ENCODE results near the gene RPL13. TPM values are rescaled to one million over a fixed set of nuclear protein-coding genes. Genes with fewer than 3 reads are reported as not detected.

The RPL13 gene
- total and polyA plus RNA-seq, 2 of the 13 experiments (the other 11 are each of a cell fraction or from before 2014, with no cell fraction given) = 2,988 to 4,411 TPM

- TF ChIP-seq ZSCAN20 (CRISPR knock-in tag; IDR thresholded peaks at IDR 0.05; ENCODE audit: borderline replicate concordance) (peak; percentile 62; the same call in 1 of the 2 replicates), CERS6 (CRISPR knock-in tag; IDR thresholded peaks at IDR 0.05) (peak; percentile 16; the same call in 1 of the 2 replicates), ZBTB10 (CRISPR knock-in tag; IDR thresholded peaks at IDR 0.05; ENCODE audit: borderline replicate concordance) (peak; percentile 38), PHF21A (CRISPR knock-in tag; IDR thresholded peaks at IDR 0.05) (peak; percentile 86), NKX3-1 (CRISPR knock-in tag; IDR thresholded peaks at IDR 0.05) (0 out of 2 replicates have a peak, but pooled peaks have one; percentile 75), STAT6 (CRISPR knock-in tag; IDR thresholded peaks at IDR 0.05; ENCODE audit: borderline replicate concordance) (peak; percentile 57; the same call in 1 of the 2 replicates), HMG20A (CRISPR knock-in tag; IDR thresholded peaks at IDR 0.05; ENCODE audit: borderline replicate concordance) (no peak; the same call in 1 of the 2 replicates), MYPOP (CRISPR knock-in tag; IDR thresholded peaks at IDR 0.05) (peak; percentile 91), PLSCR1 (CRISPR knock-in tag; IDR thresholded peaks at IDR 0.05; ENCODE audit: borderline replicate concordance) (no peak; the same call in 1 of the 2 replicates), REST (IDR thresholded peaks at IDR 0.05; ENCODE audit: borderline replicate concordance in 1 of 2, low read depth in 1 of 2, low read length in 2 of 2) (peak in 1 of 2 experiments; percentile 84; a peak in 3 of 4 replicates), FOXJ3 (CRISPR knock-in tag; IDR thresholded peaks at IDR 0.05; ENCODE audit: borderline replicate concordance) (peak; percentile 84; the same call in 1 of the 2 replicates), ESRRA (CRISPR knock-in tag; IDR thresholded peaks at IDR 0.05; ENCODE audit: low read depth) (peak; percentile 75; the same call in 1 of the 2 replicates), ZNF235 (CRISPR knock-in tag; IDR thresholded peaks at IDR 0.05; ENCODE audit: borderline replicate concordance) (peak; percentile 94), POLR2A (IDR thresholded peaks at IDR 0.05; ENCODE audit: insufficient read depth in 1 of 2, low read depth in 2 of 2, low read length in 2 of 2) (peak; percentile 99), ZNF644 (CRISPR knock-in tag; IDR thresholded peaks at IDR 0.05; ENCODE audit: low read depth) (0 out of 2 replicates have a peak, but pooled peaks have one; percentile 13)
Measured at GRCh38 chr16:89560378-89561141, at the start of gene RPL13 (continued).
